CD4-positive, alpha-beta T cell treated with Interleukin-21 for 1 hour (primary cell): Measurements from ENCODE around the gene CRIP1.

Experiments
- DNase-seq: peaks from one replicate; pipeline ENCODE4 v3.0.0-alpha.2; 2020

Gene CRIP1

GRCh38 chr14:105536691-105537579 is 50.2 kb downstream of the CRIP1 start:
- no peak for DNase-seq

GRCh38 chr14:105537580-105538474 is 51.1 kb downstream of the CRIP1 start:
- peak; percentile 68 for DNase-seq
